Kidney epithelial cell (primary cell): ENCODE data around the gene CRYBA4. TPM values are rescaled to one million over a fixed set of nuclear protein-coding genes. Genes with fewer than 3 reads are reported as not detected.

Source experiments
- DNase-seq: peaks from one replicate; pipeline ENCODE4 v3.0.0-alpha.2; 2010; ENCODE audit warnings: low read depth
- H3K27me3 ChIP-seq: 2 replicates; pipeline ENCODE4 v1.6.0; 2011; ENCODE audit warnings: low read length; ENCODE audit not compliant: control insufficient read depth, insufficient read depth
- H3K36me3 ChIP-seq: 2 replicates; pipeline ENCODE4 v1.5.1; 2011; ENCODE audit warnings: low read length; ENCODE audit not compliant: control insufficient read depth, insufficient read depth
- H3K4me3 ChIP-seq: 2 replicates; pipeline ENCODE4 v1.5.1; 2011; ENCODE audit warnings: low read depth, mild to moderate bottlenecking, control low read depth, low read length
- total RNA-seq: library from RNA; depleted of rRNA; stranded (reverse); fragments of >200 nt; gene quantifications from 2 replicates; pipeline ENCODE4 v1.2.3, GENCODE V29; 2015
- TF ChIP-seq, protein P1 (sequence below): IDR thresholded peaks from 2 replicates; pipeline ENCODE4 v1.5.1; 2011; ENCODE audit warnings: mild to moderate bottlenecking, moderate library complexity, low read length, control low read depth, inconsistent platforms; ENCODE audit not compliant: insufficient read depth, poor library complexity, severe bottlenecking

Gene CRYBA4
- total RNA-seq, 1 donor from 2014 or later: not detected

GRCh38 chr22:26674211-26675190 lies 52.7 kb downstream of the CRYBA4 start:
- TF ChIP-seq, protein P1, sequence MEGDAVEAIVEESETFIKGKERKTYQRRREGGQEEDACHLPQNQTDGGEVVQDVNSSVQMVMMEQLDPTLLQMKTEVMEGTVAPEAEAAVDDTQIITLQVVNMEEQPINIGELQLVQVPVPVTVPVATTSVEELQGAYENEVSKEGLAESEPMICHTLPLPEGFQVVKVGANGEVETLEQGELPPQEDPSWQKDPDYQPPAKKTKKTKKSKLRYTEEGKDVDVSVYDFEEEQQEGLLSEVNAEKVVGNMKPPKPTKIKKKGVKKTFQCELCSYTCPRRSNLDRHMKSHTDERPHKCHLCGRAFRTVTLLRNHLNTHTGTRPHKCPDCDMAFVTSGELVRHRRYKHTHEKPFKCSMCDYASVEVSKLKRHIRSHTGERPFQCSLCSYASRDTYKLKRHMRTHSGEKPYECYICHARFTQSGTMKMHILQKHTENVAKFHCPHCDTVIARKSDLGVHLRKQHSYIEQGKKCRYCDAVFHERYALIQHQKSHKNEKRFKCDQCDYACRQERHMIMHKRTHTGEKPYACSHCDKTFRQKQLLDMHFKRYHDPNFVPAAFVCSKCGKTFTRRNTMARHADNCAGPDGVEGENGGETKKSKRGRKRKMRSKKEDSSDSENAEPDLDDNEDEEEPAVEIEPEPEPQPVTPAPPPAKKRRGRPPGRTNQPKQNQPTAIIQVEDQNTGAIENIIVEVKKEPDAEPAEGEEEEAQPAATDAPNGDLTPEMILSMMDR: no peak
- DNase-seq: no peak
- no peak overlapping the region for H3K4me3 ChIP-seq

DNA sequence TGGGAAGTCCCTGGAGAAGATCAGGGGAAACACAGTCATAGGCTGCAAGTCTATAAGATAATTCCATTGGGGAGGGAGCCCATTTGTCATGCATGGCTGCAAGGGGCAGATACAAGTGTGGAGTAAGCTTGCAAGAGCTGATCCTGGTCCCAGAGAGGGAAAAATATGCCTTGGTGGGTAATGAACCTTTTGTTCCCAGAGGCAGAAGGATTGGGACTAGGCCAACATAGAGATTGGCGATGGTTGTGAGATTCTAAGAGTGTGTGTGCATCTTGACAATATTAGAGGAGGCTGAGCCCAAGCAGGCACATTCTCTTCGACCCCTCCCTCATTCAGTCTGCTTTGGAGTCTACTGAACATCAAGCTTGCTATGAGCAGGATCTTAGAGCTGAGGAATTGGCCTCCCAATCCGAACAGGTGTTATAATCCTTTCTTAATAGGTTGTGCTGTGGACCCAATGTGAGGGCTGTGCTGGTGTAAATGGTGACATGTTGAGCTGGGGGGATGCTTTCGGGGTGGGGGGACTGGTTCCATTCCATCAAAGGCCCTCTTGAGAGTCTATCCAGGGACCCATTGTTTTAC lies 54.0 kb downstream of the CRYBA4 start:
- no peaks in the 10 kb centered on the region for H3K36me3 ChIP-seq
- H3K27me3 ChIP-seq: no peaks in the 10 kb centered on the region
- H3K4me3 ChIP-seq: no peak overlapping the region
- no peak for DNase-seq
- TF ChIP-seq, protein P1: no peak

More at GRCh38 chr22:26674211-26675190, 52.7 kb downstream of the CRYBA4 start:
- Histone ChIP-seq H3K36me3 (no peaks in the 10 kb centered on the region), H3K27me3 (no peaks in the 10 kb centered on the region)

- DNase-seq: no peak
- Histone ChIP-seq H3K4me3 (no peak overlapping the region), H3K27me3 (no peaks in the 10 kb centered on the region), H3K36me3 (no peaks in the 10 kb centered on the region)
- TF ChIP-seq, protein P1: no peak
Measured at GRCh38 chr22:26677217-26677616, 55.5 kb downstream of the CRYBA4 start.

DNA sequence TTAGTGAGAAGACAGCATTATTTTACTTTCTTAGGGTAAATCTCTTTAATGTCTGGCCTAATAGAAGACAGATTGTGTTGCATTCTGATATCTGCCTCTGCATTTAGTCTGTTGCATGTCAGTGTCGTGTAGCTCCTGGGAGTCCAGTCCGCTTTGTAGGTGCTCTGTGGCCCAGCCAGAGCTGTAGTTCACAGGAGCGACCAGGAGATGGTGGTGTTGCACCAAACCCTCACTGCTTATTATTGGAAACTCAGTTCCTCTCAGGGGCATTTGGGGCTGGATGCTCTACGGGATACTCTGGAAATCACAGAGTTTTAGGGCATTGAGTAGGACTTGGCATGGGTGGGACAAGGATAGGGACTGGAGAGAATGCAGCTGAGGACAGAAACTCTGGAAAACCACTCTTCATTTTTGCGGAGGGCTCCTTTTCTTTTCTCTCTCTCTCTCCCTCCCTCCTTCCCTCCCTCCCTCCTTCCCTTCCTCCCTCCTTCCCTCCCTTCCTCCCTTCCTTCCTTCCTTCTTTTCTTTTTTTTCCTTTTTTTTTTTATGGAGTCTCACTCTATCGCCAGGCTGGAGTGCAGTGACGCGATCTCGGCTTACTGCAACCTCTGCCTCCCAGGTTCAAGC lies 57.4 kb downstream of the CRYBA4 start:
- TF ChIP-seq, protein P1: peak; percentile 90
- Histone ChIP-seq H3K36me3 (no peaks in the 10 kb centered on the region), H3K27me3 (no peaks in the 10 kb centered on the region), H3K4me3 (no peak overlapping the region)
- DNase-seq: no peak

Other genes starting within 250 kb of the CRYBA4 start
- gene ASPHD2, start 192.7 kb upstream of the CRYBA4 start, total RNA-seq: 10.6 and 16.3 TPM in 2 replicates
- 43.9 and 46.4 TPM in 2 replicates for gene HPS4, start 138.2 kb upstream of the CRYBA4 start, total RNA-seq
- 33.4 and 45.0 TPM in 2 replicates for gene SRRD, start 138.1 kb upstream of the CRYBA4 start, total RNA-seq
- 40.0 and 45.8 TPM in 2 replicates for gene TFIP11, start 109.5 kb upstream of the CRYBA4 start, total RNA-seq
- gene TPST2, start 31.8 kb upstream of the CRYBA4 start, total RNA-seq: 26.2 and 33.4 TPM in 2 replicates
- gene CRYBB1, start 3.9 kb upstream of the CRYBA4 start, total RNA-seq: not detected in 2 replicates
- gene MIAT, start 35.6 kb downstream of the CRYBA4 start, total RNA-seq: 0.50 and 3.0 TPM in 2 replicates